ENCODE results near the gene TRMU. TPM values are rescaled to one million over a fixed set of nuclear protein-coding genes. Genes with fewer than 3 reads are reported as not detected.

The TRMU gene
- total RNA-seq, 4 donors from 2014 or later: 35.2 to 101 (median 83.3) TPM

DNA sequence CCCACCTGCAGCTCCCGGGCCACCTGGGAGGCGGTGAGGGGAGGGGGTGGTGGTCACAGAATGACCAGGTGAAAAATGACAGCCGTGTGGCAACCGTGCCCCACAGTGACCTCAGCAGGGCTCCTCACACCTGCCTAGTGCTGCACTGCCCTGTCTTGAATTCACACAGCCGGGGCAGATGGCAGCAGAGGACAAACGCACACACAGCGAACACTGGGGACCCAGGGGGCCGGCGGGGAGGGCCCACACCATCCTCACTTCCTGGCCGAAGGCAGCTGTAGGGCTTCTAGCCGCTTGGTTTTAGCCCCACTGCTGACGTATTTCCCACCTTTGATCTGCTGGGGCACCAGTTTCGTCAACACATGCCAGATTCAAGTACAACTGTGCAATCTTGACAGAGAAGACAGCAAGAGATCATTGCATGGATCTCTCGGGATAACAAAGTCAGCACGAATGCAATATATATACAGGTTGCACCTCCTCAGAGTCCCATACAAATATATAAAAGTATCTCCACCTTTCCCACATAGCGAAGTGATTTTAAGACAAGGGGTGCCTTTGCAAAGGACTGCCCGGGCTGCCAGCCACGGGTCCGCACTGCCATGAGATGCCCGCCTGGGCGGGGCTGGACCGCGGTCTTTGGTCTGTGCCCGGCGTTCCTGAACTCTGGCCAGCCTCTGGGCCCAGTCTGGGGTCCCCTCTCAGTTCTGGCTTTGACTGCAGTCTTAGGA, 26.9 kb downstream of the TRMU start:
- no peak overlapping the region for H3K4me3 ChIP-seq
- peak; percentile 31 to 69 (median 50) for DNase-seq
- peaks cover 0 to 2% (median under 1%) of the 10 kb centered on the region in 4 donors for H3K4me1 ChIP-seq
- peaks cover 0 to under 1% (median 0%) of the 10 kb centered on the region in 3 donors for H3K36me3 ChIP-seq
- no peaks in the 10 kb centered on the region for H3K9me3 ChIP-seq
- no peak overlapping the region for H3K27ac ChIP-seq
- no peaks in the 10 kb centered on the region for H3K27me3 ChIP-seq
- TF ChIP-seq CTCF (IDR thresholded peaks at IDR 0.05) (no peak), POLR2A (IDR thresholded peaks at IDR 0.05) (no peak)

DNA sequence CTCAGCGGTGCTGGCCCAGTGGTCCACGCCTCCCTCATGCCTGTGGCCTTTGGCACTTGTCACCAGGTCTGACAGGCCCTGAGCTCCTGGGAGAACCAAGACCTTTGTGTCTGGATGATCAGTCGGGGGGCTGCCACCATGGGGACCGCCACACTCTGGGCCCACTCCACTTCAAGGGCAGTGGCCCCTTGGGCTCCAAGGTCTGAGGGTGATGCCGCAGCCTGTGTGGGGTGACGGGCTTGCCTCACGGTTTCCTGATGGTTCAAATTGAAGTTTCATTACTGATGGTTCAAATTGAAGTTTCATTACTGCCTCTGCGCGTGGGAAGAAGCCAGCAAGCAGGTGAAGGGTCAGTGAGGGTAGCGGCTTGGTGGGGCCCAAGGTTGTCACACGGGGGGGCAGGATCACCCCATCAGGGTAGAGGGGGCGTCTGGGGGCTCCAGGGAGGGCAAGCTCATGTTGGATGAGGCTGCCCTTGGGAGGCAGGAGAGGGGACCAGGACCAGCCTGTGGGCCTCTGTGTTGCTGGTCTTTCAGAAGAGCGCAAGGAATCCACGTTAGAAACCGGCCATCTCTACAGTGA, 27.5 kb downstream of the TRMU start:
- no peak overlapping the region for H3K27ac ChIP-seq
- no peak overlapping the region for H3K4me3 ChIP-seq
- H3K36me3 ChIP-seq: no peaks in the 10 kb centered on the region
- peak in 2 of 3 donors; percentile 44 to 47 for DNase-seq
- H3K4me1 ChIP-seq: peaks cover 0 to 4% (median 2%) of the 10 kb centered on the region in 4 donors
- TF ChIP-seq POLR2A (IDR thresholded peaks at IDR 0.05) (no peak), CTCF (IDR thresholded peaks at IDR 0.05) (no peak)
- no peaks in the 10 kb centered on the region for H3K27me3 ChIP-seq
- H3K9me3 ChIP-seq: no peaks in the 10 kb centered on the region

DNA sequence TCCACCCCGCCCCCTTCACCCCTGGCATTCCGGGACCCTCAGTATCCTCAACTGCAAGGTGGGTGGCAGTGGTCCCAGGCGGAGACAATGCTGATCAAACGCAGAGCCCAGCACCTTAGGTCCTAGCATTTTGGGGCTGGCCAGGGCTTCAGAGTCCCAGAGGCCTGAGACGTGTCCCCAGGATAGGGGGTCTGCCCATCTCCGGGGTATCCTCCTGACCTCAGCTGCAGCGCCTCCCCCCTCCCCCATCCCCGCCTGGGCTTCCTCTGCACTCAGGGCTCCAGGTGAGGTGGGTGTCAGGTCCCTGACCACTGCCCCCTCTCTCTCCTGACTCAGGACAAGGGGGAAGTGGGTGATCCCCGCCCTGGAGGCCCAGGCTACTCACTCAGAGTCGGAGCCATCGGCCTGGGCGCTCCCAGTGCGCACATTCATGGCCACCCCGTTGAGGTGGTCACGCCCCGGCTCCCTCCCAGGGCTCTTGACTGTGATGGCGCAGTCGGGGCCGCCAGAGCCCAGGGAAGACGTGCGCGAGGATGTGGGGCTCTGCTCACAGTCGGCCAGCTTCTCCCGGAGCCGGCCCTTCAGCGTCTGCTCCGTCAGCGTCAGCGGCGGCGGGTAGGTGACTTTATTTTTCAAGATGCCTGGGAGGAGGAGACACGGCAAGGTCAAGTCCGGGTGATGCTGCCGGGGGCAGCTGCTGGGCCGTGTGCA, 28.3 kb downstream of the TRMU start:
- H3K4me1 ChIP-seq: peaks cover 0 to 4% (median 2%) of the 10 kb centered on the region in 4 donors
- no peak for DNase-seq
- H3K27ac ChIP-seq: no peak overlapping the region
- TF ChIP-seq CTCF (IDR thresholded peaks at IDR 0.05) (no peak), POLR2A (IDR thresholded peaks at IDR 0.05) (no peak)
- no peaks in the 10 kb centered on the region for H3K9me3 ChIP-seq
- no peak overlapping the region for H3K4me3 ChIP-seq
- H3K36me3 ChIP-seq: no peaks in the 10 kb centered on the region
- H3K27me3 ChIP-seq: no peaks in the 10 kb centered on the region

GRCh38 chr22:46364341-46365165, 29.0 kb downstream of the TRMU start:
- no peak for DNase-seq
- Histone ChIP-seq H3K4me3 (no peak overlapping the region), H3K27me3 (no peaks in the 10 kb centered on the region), H3K4me1 (peaks cover 0 to 4% (median 2%) of the 10 kb centered on the region in 4 donors), H3K9me3 (no peaks in the 10 kb centered on the region), H3K27ac (no peak overlapping the region), H3K36me3 (no peaks in the 10 kb centered on the region)
- TF ChIP-seq POLR2A (IDR thresholded peaks at IDR 0.05) (no peak), CTCF (IDR thresholded peaks at IDR 0.05) (no peak)

DNA sequence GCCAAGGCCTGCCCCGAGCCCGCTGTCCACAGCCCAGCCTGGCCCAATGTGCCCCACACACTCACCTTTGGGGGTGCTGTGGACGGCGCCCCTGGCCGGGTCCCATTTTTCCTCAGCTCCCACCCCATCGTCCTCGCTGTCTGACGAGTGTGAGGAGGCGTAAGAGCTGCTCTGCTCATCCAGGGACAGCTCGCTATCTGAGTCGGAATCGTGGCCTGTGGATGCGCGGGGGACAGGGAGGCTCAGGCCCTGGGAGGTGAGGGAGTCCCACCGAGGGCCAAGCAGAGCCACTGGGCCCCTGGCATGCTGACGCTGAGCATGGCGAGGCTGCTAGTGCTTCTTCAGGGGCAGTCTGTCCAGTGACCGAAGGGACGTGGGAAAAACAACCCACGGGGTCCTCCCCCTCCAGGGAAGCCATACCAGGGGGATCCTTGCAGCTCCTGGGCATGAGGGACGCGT, 29.7 kb downstream of the TRMU start:
- DNase-seq: no peak
- Histone ChIP-seq H3K36me3 (no peaks in the 10 kb centered on the region), H3K9me3 (no peaks in the 10 kb centered on the region), H3K27ac (no peak overlapping the region), H3K4me1 (peaks cover 0 to 4% (median 2%) of the 10 kb centered on the region in 4 donors), H3K4me3 (no peak overlapping the region), H3K27me3 (no peaks in the 10 kb centered on the region)
- no peak for TF ChIP-seq POLR2A (IDR thresholded peaks at IDR 0.05)
- no peak for TF ChIP-seq CTCF (IDR thresholded peaks at IDR 0.05)
